Thymus (tissue), 11 donors: Measurements from ENCODE around the gene CXCL12. TPM values are rescaled to one million over a fixed set of nuclear protein-coding genes. Genes with fewer than 3 reads are reported as not detected.

Experiments used
- DNase-seq, 9 donors: peaks; one replicate each; pipeline ENCODE4 v3.0.0-alpha.2; 2013; ENCODE audit warnings: low spot score in 9 of 9, low read depth in 6 of 9, missing footprints in 1 of 9
- H3K27ac ChIP-seq, 2 donors: one replicate each; pipeline ENCODE4 v1.5.1; 2013; ENCODE audit warnings: control low read depth in 1 of 2, low read depth in 1 of 2, low read length in 1 of 2, mild to moderate bottlenecking in 1 of 2, moderate library complexity in 1 of 2
- H3K27me3 ChIP-seq, 2 donors: one replicate each; pipeline ENCODE4 v1.5.1; 2013; ENCODE audit warnings: low read length in 1 of 2; ENCODE audit not compliant: control insufficient read depth in 2 of 2, insufficient read depth in 1 of 2
- H3K36me3 ChIP-seq, 2 donors: one replicate each; pipeline ENCODE4 v1.5.1; 2013; ENCODE audit warnings: low read length in 1 of 2, mild to moderate bottlenecking in 1 of 2, moderate library complexity in 1 of 2; ENCODE audit not compliant: control insufficient read depth in 2 of 2, insufficient read depth in 2 of 2
- H3K4me1 ChIP-seq, 2 donors: one replicate each; pipeline ENCODE4 v1.5.1; 2013; ENCODE audit warnings: low read length in 2 of 2; ENCODE audit not compliant: control insufficient read depth in 2 of 2, insufficient read depth in 2 of 2
- H3K4me3 ChIP-seq, 2 donors: one replicate each; pipeline ENCODE4 v1.5.1; 2013; ENCODE audit warnings: low read length in 2 of 2, control low read depth in 1 of 2, mild to moderate bottlenecking in 1 of 2
- H3K9me3 ChIP-seq, 2 donors: one replicate each; pipeline ENCODE4 v1.5.1; 2013; ENCODE audit warnings: low read length in 1 of 2, mild to moderate bottlenecking in 1 of 2; ENCODE audit not compliant: control insufficient read depth in 2 of 2, insufficient read depth in 1 of 2
- WGBS: extraction: QIAGEN DNeasy Blood & Tissue Kit; methylation state at CpG from one replicate; pipeline ENCODE4 v1.1.7; 2013; 5-methylcytosine and 5-hydroxymethylcytosine counted together
- polyA plus RNA-seq: library from polyadenylated mRNA; stranded (reverse); fragments of 200-250 nt; gene quantifications from one replicate; pipeline ENCODE4 v1.2.3, GENCODE V29; 2013
- total RNA-seq: library from RNA; stranded (reverse); fragments of 120-200 nt; gene quantifications from one replicate; pipeline ENCODE4 v1.2.4, GENCODE V29; 2013
- donor health status: healthy.

CXCL12 gene
- total and polyA plus RNA-seq, 2 donors, result 56.5 to 82.1 TPM

- Histone ChIP-seq H3K4me3 (no peak overlapping the region), H3K36me3 (no peaks in the 10 kb centered on the region), H3K27ac (no peak overlapping the region), H3K9me3 (no peaks in the 10 kb centered on the region), H3K4me1 (no peaks in the 10 kb centered on the region), H3K27me3 (peaks cover 14 to 34% of the 10 kb centered on the region in 2 donors)
- DNase-seq, result no peak
- 95% methylated on average over 3 of the region's 3 CpGs for WGBS
Measured at GRCh38 chr10:44390585-44391072, 5.7 kb upstream of the CXCL12 start.

DNA sequence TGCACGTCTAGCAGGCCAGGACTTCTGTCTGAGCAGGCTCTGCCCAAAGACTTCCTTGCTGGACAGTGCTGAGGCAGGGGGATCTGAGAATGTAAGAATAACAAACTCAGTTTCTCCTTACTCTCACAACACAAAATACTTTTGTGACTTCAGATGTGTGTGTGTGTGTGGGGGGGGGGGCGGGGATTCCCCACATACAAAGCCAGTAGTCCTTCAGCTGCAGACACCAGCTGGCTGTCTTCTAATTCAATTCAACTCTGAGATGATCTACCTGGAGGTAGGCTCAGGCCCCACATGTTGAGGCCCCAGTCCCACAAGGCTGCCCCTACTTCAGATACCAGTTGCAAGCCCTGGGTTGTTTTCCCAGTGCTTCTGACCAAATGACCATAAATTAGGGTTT, 4.7 kb upstream of the CXCL12 start:
- no peak overlapping the region for H3K27ac ChIP-seq
- no peaks in the 10 kb centered on the region for H3K4me1 ChIP-seq
- DNase-seq, result no peak
- WGBS, result 90% methylated on average over 2 of the region's 2 CpGs
- H3K27me3 ChIP-seq, result peaks cover 25 to 42% of the 10 kb centered on the region in 2 donors
- no peaks in the 10 kb centered on the region for H3K9me3 ChIP-seq
- H3K4me3 ChIP-seq, result no peak overlapping the region
- H3K36me3 ChIP-seq, result no peaks in the 10 kb centered on the region

DNA sequence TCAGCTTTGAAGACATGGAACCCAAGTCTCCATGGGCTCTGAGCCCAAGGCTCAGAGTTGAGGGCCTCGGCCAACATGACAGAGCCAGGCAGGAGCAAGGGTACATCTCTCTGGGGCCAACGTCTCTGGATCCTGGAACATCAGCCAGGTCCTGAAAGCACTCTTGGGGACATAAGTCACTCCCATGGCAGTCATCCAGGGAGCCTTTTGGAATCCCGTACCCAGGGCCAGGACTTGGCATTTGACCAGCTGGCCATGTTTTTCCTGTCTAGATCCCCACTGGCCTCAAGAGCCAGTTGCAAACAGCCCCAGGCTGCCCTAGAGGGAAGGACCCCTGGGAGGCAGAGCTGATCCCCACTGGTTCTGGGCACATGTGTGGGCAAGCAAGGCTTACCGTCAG, 4.3 kb upstream of the CXCL12 start:
- no peak overlapping the region for H3K4me3 ChIP-seq
- H3K27ac ChIP-seq, result no peak overlapping the region
- no peaks in the 10 kb centered on the region for H3K9me3 ChIP-seq
- no peaks in the 10 kb centered on the region for H3K36me3 ChIP-seq
- WGBS, result 96% methylated on average over 4 of the region's 4 CpGs
- no peak for DNase-seq
- peaks cover 29 to 46% of the 10 kb centered on the region in 2 donors for H3K27me3 ChIP-seq
- no peaks in the 10 kb centered on the region for H3K4me1 ChIP-seq

GRCh38 chr10:44388641-44389040, 3.7 kb upstream of the CXCL12 start:
- Histone ChIP-seq H3K27me3 (peaks cover 34 to 51% of the 10 kb centered on the region in 2 donors), H3K27ac (peak overlapping the region in 1 of 2 donors; percentile 2), H3K9me3 (no peaks in the 10 kb centered on the region), H3K36me3 (no peaks in the 10 kb centered on the region), H3K4me1 (no peaks in the 10 kb centered on the region), H3K4me3 (no peak overlapping the region)
- 96% methylated on average over 6 of the region's 6 CpGs for WGBS
- no peak for DNase-seq

DNA sequence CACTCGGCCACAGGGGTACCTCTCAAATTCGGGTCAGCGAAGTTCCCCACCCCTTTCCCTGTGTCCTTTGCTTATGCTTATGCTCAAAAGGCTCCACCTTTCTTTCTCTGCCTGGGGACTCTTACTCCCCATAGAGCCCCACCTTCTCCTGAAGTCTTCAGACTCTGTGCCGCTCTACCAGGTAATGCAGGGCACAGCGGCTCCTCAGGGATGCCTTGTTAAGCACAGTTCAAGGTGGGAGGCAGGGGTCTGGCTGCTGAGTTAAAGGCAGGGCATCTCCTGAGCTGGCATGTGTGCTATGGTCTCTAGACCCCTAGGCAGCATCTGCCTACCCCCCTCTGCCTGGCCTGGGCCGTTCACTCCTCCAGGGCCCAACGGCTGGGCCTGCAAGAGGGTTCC, 3.0 kb upstream of the CXCL12 start:
- H3K36me3 ChIP-seq, result no peaks in the 10 kb centered on the region
- H3K4me1 ChIP-seq, result no peaks in the 10 kb centered on the region
- H3K4me3 ChIP-seq, result no peak overlapping the region
- H3K27ac ChIP-seq, result no peak overlapping the region
- H3K27me3 ChIP-seq, result peaks cover 42 to 56% of the 10 kb centered on the region in 2 donors
- 93% methylated on average over 7 of the region's 7 CpGs for WGBS
- H3K9me3 ChIP-seq, result no peaks in the 10 kb centered on the region
- DNase-seq, result no peak

DNA sequence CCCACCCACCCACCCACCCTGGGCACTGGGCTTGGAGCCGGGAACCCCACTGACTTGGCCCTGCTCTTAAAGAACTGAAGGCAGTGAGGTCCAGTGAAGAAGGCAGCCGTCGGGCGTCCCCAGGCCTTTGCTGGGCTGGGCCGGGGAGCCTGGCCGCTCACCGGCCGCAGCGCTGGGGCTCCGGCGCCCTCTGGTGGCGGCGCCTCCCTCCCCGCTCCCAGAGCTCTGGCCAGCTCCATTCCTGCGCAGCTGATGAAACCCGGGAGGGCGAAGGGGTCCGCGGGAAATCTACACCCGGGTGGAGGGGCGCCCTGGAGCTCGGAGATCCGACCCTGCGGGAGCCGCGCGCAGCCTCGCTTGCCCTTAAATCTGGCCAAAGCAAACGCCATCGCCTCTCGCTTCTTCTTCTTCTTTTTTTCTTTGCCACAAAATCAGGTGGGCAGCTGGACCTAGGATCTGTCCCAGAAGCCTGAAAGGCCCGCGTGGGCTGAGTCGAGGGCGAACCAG, 1.7 kb upstream of the CXCL12 start:
- H3K4me3 ChIP-seq, result no peak overlapping the region
- 3% methylated on average over 35 of the region's 35 CpGs for WGBS
- no peaks in the 10 kb centered on the region for H3K36me3 ChIP-seq
- H3K9me3 ChIP-seq, result no peaks in the 10 kb centered on the region
- no peak overlapping the region for H3K27ac ChIP-seq
- DNase-seq, result peak in 3 of 9 donors; percentile 24 to 47 (median 31)
- H3K27me3 ChIP-seq, result peaks cover 53 to 67% of the 10 kb centered on the region in 2 donors
- no peaks in the 10 kb centered on the region for H3K4me1 ChIP-seq

GRCh38 chr10:44385696-44386441, 972 bp upstream of the CXCL12 start:
- no peaks in the 10 kb centered on the region for H3K9me3 ChIP-seq
- no peak overlapping the region for H3K4me3 ChIP-seq
- peaks cover 53 to 71% of the 10 kb centered on the region in 2 donors for H3K27me3 ChIP-seq
- no peak for DNase-seq
- no peaks in the 10 kb centered on the region for H3K36me3 ChIP-seq
- no peaks in the 10 kb centered on the region for H3K4me1 ChIP-seq
- H3K27ac ChIP-seq, result no peak overlapping the region
- WGBS, result 17% methylated on average over 50 of the region's 50 CpGs

- Histone ChIP-seq H3K27ac (no peak overlapping the region), H3K9me3 (no peaks in the 10 kb centered on the region), H3K4me3 (peak overlapping the region; percentile 39), H3K36me3 (no peaks in the 10 kb centered on the region), H3K4me1 (no peaks in the 10 kb centered on the region), H3K27me3 (peaks cover 53 to 72% of the 10 kb centered on the region in 2 donors)
- WGBS, result 1% methylated on average over 48 of the region's 48 CpGs
- DNase-seq, result no peak
Measured at GRCh38 chr10:44384601-44385025, 284 bp downstream of the CXCL12 start.

DNA sequence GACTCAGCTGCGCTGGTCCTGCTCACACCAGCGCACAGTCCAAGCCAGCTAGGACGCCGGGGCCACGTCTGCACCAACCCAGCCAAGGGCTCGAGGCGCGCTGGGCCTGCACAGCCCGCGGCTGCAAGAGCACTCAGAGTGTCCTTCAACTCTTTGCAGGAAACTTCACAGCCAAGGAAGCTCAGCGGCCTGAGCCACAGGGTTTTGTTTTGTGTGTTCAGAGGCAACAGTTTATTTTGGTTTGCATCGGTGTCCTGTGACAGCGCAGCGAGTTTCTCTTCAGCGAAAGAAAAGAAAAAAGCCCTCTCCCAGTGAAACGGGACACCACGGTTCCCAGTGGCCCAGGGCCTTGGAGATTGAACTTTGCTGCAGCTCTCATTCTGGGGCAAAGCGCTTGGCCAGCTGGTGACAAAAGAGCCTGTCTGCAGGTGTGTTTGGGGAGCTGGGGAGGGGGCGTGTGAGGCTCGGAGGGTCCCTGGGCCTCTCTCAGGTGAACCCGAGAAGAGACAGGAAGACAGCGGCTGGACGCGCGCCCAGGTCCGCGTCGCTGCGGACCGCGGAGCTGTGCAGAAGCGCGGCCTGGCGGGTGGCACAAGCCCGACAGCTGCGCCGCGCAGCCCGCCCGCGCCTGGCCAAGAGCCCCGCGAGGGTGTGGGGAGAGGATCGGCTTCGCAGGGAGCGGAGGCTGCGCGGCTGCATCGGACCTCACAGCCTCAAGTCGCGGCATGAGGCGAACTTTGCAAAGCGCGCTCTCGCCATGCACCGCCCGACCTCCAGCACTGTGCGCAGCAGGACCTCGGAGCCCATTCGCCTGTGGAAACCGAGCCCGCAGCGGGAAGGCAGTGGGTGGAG, 922 bp downstream of the CXCL12 start:
- 2% methylated on average over 63 of the region's 63 CpGs for WGBS
- Histone ChIP-seq H3K4me3 (peak overlapping the region; percentile 39), H3K9me3 (no peaks in the 10 kb centered on the region), H3K4me1 (no peaks in the 10 kb centered on the region), H3K27me3 (peaks cover 53 to 68% of the 10 kb centered on the region in 2 donors), H3K27ac (no peak overlapping the region), H3K36me3 (no peaks in the 10 kb centered on the region)
- no peak for DNase-seq
